NCI-H1105 treated with DMSO at 0.1 percent for 48 hours (cell line): Measurements from ENCODE around the gene EYS.

Experiments used
- DNase-seq: peaks from one replicate; lab custom pipeline; 2025; lab: John Stamatoyannopoulos, UW

Gene EYS

DNA sequence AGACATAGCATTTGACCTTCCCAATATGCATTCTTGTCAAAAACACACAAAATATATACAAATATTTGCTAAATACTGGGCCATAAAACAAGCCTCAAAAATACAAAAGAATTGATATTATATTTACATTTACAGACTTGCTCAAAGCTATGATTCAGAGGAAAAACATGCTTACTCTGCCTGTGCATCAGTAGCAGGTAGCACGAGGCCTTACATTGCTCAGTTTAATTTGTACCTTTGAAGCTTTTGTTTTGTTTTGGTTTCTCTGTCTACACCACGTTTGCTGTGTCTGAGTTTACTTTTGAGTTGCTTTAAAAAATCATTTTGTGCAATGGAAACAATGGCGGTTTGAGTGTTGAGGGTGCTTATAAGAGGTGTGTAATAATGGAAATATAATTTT, 1972.1 kb downstream of the EYS start:
- no peak for DNase-seq

DNA sequence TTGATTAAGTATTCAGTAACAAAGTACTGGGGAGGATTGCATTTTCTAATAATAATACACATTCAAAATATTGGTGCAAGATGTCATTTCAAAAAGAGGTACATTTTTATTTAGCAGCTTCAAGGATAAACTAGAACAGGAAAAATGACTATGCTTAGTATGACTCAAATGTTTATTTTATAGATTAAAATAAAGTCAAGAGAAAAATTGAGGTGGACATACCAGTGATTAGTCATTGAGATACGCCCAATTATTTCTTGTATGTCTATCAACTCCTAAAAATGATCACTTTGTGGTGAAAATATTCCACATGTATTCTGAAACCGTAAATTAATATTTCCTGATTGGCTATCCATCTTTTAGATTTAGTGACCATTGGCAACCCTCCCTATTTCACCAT, 1974.7 kb downstream of the EYS start:
- DNase-seq = no peak

DNA sequence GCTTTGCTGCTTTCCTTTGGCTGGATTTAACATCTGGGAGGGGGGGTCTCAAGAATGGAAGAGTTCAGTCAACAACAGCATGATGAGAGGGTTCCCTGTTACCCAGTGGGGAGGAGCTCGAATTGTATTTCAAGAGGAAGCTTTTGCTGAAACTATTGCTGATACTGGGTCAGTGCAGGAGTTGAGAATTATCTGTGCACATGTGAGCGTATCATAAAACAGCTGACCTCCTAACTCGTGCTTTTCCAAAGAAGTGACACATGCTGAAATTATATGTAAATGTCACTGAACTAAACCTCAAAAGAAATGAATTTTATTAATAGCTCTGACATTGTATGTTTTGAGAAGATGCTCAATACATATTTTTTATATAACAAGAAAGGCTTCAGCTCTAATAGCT, 1975.1 kb downstream of the EYS start:
- DNase-seq = no peak

DNA sequence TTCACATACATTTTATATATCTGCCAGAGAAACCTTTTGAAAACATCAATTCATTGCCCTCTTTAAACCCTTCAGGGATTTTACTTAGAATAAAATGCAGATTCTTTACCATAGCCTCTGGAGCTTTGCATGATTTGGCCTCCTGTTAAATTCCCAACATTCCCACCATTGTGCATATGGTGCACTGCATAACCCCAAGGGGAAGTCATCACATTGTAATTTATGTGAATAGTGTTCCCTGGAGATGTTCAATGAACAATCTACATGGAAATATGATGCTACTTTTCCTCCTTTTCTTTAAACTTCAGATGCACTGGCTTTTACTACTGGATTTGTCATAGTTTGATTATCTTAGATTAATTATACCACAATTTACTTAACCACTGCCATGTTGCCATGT, 1976.7 kb downstream of the EYS start:
- DNase-seq = no peak

DNA sequence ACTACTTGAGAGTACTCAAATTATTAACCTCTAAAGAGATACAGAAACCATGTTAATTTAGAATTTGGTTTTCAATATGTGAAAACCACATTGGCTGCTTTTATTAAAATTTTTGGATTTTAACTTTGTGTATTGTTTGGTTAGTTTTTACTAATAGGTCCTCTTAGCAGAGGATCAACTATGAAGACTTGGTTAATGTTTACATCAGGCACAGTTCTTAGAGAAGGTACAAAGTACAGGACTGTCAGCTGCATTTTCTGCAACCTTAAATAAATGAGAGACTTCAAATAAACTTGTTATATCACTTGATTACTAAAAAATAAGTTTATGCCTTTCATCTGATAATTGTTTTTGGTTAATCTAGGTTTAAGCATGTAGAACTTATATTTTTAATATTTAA, 1982.3 kb downstream of the EYS start:
- DNase-seq = no peak

DNA sequence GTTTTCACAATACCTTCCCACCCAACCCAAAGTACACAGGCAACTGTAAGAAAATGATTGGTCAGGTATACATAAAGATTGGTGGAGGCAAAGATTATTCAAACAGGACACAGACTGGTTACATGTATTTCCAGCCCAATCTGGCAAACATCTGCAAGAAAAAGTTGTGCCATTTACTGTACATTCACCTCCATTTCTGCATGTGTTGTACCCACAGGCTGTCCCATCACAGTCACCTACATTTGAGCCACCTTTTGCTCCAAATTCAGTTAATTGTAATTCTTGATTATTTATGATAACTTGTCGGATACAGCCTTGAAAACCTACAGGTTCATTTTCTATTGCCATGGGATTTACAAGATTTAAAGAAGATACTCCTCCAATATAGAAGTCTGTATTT, 1985.8 kb downstream of the EYS start:
- no peak for DNase-seq

DNA sequence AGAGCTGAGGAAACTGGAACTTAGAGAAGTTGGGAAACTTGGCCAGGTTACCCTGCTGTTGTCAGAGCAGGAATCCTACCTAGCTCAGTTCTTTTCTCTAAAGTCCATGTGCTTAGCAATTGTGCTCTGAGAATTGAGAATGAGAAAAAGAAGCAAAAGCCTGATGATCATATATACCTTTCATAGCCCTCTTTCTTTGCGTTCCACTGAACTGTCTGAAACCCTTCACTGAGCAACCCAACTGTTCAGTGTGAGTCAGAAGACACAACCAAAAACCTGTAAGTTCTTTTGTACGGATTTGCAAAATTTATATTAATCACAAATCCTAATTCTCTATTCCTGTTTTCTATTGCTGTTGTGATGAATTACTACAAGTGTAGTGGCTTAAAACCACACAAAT, 1990.9 kb downstream of the EYS start:
- no peak for DNase-seq

DNA sequence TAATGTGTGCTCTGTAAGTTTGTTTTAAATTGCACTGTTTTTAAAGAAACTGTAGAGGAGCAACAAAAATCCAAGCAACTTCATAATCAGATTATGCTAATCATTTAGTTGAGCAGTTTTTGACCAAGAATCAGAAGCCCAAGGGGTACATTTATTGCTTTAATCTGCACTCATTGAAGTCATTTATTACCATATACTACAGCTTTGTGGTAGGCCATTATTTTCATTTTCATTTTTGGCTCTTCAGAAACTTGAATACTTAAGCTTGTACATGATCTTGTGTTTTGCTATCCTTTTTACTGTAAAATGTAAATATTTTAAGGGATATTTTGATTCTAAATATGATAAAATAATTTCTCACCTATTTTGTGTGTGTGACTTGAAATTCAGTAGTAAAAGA, 1992.9 kb downstream of the EYS start:
- no peak for DNase-seq

DNA sequence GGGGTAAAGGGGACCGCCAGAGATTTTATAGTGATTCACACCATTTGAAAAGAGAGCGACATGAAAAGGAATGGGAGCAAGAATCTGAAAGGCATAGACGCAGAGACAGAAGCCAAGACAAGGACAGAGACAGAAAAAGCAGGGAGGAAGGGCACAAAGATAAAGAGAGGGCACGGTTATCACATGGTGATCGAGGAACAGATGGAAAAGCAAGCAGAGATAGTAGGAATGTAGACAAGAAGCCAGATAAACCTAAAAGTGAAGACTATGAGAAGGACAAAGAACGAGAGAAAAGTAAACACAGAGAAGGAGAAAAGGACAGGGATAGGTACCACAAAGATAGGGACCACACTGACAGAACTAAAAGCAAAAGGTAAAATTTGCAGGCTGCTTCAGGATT, 1993.7 kb downstream of the EYS start:
- DNase-seq = no peak

DNA sequence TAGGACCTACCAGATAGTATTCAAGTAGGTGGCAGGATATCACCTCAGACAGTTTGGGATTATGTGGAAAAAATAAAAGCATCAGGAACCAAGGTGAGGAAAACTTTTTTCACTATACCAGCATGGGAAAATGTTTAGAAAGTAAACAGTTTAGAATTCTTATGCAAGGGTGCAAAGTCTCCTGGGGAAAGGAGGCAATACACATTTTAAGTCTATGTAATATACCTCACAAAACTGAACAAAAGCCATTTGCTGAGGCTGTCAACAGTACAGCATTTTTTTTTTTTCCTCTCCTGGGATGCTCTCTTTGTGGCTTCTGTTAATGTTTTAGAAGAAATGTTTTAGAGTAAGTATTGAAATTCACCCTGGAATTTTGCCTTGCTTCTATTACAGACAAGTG, 1997.9 kb downstream of the EYS start:
- DNase-seq = no peak

DNA sequence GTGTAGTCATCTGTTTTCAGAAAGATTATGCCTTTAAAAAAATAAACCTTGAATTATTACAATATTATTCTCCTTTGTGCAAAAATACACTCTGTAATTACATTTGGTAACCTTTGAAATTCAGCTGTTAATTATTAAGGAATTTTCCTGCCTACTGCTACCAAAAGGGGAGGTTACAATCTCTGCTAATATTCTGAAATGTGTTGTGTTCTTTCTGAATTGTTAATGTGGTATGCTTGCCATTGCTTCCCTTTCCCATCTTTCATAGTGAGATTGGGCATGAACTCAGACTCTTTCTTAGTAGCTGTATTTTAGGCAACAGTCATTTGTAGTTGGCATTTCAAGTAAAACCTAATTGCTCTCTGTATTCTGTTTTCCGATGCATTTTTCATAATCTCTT, 1998.4 kb downstream of the EYS start:
- DNase-seq = no peak

DNA sequence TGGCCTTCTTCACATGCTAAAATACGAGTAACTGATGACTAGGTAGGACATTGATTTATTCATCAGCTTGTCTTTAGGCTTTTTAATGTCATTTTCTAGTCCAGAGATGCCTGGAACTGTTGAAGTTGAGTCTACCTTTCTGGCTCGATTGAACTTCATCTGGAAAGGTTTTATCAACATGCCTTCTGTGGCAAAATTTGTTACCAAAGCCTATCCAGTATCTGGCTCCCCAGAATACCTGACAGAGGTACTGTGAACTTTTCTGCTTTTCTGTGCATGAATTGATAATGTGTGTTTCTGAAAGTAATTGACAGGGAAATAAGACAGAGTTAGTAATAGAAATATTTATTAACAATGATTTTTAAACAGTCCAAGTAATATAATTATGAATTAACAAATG, 2000.4 kb downstream of the EYS start:
- DNase-seq = no peak

DNA sequence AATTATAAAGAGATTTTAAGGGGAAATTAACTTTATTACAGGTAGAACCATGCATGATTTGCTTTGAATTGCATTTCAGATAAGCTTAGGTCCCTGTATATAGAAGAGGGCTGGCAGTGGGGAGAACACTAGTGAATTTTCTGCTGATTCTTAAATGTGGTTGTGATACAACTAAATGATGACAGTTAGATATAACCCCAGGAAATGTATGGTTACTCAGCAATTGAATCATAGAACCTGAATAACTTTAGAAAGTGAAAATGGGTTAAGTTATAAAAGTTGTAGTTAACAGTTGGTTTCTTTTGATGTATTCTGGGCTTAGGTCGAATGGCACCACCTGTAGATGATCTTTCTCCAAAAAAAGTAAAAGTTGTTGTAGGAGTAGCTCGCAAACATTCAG, 2001.3 kb downstream of the EYS start:
- no peak for DNase-seq

DNA sequence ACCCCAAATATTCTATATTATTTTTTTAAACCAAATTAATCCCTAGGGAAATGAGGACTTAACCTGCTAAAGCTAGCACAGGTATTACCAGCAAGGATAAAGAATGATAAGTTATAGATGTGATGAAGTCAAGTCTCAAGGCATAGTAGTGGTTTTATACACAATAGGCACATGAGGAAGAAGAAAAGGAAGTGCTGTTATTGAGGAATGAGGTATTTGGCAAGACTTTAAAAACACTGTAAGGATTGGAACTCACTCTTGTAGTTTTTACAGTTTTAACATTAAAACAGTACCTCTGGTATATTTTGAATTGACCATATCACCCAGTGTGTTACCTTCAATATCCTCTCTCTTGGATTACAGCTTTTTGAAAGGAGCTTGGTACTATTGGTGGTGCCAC, 2016.8 kb downstream of the EYS start:
- DNase-seq = no peak

DNA sequence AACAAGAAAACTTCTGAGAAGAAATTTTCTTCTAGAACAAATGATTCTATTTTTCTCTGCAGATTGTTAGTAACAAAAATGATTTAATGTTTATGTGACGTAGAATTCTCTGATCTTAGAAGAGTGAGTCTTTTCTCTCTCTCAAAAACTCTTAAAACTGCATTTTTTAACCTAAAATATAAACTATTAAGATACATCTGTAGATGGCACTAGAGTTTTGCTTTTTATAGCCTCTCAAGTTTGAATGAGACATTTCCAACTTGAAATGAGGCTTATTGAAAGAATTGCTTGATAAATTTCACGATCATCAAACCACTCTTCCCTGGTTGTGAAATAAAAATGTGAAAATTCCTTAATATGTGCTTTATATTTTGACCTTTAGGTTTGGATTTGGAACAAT, 2017.6 kb downstream of the EYS start:
- no peak for DNase-seq

DNA sequence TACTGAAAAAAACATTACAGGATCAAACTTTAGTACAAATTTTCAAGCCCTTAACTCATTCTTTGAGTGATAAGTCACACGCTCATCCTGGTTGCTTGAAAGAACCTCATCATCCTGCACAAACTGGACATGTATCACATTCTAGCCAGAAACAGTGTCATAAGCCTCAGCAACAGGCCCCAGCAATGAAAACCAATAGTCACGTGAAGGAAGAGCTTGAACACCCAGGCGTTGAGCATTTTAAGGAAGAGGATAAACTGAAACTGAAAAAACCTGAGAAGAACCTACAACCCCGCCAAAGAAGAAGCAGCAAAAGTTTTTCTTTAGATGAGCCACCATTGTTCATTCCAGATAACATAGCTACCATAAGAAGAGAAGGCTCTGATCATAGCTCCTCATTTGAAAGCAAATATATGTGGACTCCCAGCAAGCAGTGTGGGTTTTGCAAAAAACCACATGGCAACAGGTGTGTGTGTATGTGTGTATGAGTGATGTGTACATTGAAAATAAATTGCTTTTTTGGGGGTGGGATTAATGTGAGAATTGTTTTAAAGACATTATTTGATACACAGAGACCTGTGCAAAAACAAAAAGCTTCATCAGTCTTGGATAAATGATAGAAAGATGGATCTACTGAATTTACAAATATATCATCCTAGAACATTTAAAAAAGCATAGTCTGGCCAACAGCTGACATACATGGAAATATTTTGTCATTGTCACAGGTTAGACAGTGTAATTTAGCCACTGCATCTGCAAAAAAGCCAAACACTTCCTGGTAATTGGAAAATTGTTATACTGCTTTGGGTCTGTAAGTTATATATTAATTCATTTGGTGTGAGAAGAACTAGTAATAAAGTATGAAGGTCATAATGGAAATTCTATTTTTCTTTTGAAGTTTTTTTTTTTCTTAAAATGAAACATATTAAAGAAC, 2021.3 kb downstream of the EYS start:
- DNase-seq = no peak

DNA sequence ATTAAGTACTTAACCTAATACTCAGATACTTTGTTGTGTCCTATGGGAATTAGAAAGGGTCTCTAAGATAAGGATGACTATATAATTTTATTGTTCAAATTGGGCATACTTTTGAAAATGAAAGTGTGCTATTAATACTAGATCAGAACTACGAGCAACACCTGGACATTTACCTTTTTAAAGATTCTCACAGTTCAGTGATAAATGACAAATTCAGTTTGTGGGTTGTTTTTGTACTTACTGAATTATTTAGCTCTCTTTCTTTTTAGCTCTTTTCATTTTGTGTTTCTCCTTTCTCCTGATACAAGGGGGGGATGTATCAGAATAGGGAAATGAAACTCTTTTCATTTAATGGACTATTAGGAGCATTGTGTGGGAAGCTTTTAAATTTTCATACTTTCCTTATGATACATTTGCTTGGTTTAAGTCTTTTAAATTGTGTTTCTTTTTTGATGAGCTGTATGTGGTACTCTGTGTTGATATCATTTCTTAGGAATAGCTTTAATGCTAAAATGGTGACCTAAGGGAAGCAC, 2023.9 kb downstream of the EYS start:
- no peak for DNase-seq

DNA sequence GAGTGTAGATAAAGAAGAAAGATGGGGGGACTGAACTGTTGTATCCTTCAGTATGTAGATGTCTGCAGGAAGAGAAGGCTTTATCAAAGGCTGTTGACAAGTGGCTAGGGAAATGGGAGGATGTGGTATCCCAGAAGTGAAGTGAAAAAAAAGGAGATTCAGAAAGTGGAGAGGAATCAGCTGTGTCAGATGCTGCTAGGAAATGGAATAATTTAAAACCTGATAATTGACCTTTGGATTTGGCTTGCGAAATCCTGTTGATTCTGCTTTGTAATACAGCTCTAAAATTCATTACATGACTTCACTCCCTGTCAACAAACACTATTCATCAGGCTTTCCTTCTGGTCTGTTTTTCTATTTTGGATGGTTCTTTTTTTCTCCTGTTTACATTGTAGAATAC, 2029.7 kb downstream of the EYS start:
- no peak for DNase-seq

DNA sequence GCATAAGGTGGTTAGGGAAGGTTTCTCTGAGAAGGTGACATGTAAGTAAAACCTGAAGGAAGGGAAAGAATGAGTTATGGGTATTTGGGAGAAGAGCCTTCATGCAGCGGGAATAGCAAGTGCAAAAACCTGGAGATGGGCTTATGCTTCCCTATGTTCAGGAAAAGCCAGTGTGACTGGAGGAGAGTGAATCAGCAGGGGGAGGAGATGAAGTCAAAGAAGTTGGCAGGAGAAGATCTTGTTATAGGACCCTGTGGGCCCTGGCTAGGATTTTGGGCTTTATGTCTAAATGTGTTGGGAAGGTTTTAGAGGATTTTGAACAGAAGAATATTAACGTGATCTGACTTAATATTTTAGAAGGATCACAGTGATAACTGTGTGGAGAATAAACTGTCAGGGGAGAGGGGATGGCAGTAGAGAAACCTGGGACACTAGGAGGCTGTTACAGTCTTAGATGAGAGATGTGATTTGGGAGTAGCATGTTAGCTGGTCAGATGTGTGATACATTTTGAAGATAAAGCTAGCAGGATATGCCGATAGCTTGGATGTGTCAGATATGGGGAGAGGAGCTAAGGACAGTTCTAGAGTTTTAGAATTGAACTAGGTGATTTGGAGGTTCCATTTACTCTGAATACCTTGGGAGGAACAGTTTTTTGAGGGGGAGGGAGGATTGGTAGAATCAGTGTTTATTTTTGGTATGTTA, 2030.5 kb downstream of the EYS start:
- DNase-seq = no peak

DNA sequence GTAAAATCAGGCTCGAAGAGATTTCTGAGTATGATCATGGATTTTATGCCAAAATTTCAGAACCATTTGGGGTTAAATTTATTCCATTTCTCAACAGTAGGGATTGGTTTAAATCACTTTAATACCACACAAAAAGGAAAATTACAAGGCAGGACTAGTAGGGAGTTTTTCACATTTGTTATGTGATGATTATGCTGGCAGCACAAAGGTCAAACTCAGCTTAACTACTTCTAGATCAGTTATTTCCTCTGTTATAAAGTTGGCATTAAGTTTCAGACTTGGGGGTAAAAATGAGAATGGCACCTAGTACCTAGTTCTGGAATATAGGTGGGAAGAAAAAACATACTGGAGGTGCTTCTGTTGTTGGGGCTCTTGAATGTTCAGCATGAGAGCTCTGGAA, 2031.9 kb downstream of the EYS start:
- DNase-seq = no peak

DNA sequence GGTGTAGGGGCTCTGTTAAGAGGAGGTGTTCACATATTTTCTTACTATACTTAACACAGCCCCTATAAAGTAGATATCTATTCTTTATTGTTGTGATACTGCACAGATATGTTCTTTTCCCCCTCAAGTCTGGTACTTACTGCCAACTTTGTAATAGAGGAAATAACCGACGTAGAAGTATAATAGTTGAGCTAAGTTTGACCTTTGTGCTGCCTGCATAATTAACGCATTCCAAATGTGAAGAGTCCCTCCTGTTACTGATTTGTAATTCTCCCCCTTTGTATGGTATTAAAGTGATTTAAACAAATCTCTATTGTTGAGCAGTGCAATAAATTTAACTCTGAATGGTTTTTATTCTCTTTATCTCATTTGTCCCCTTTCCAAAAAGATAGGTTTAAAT, 2032.4 kb downstream of the EYS start:
- DNase-seq = no peak

DNA sequence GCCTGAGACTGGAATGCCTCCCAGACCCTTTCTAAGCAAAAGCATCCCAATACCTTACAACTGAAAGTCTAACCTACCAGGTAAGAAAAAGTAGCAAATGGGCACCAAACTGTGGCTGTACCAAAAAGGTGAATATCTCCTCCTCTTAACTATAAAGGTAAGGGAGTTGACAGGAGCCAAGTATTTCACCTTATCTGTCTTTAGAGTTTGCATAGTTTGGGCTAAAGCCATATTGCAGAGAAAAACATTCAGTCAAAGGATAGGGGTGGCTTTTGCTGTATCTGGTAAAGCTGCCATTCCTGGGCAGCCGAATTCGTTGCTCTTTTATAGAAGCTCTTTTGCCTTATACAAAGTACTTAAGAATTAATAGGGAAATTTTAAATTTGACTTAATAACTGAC, 2033.3 kb downstream of the EYS start:
- DNase-seq = no peak

DNA sequence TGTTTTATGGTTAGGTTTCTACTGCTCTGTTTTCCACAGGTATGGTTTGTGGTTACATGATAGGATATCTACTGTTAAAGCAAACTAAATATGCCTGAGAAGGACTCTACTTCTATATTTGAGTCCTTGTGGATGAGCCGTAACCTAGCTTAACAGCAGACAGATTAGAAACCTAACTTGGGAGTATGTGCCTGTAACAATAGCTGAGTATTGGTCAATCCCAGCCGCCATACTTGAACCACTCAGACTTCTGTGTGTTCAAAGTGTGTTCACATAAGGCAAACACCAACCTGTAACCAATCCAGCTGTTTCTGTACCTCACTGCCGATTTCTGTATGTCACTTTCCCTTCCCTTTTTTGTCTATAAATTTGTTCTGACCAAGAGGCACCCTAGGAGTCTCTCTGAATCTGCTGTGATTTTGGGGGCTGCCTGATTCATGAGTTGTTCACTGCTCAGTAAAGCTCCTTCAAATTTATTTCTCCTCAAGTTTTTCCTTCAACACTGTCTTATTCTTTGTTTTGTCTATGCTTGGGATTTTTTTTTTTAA, 2034.4 kb downstream of the EYS start:
- DNase-seq = no peak
